ENCODE results near the gene AP1S3.

DNA sequence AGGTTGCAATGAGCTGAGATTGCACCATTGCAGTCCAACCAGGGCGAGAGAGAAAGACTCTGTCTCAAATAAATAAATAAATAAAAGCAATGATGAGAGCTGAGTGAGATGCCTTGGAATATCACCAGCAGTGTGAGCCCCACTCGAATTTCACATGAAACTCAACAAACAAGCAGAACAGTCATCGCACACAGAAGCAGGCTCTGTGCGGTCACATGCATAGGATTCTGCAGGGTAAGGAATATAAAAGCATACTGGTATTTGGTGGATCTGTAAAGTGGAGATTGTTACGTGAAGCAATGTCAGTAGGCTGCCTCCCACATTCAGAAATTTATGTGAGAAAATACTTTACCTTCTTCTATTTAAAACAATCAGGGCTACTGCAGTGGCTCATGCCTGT lies 18.0 kb upstream of the AP1S3 start:
- TF ChIP-seq ZEB2 (tag by site-specific recombination; IDR thresholded peaks at IDR 0.05), result no peak
- TF ChIP-seq ZNF530 (tag by site-specific recombination; IDR thresholded peaks at IDR 0.05; ENCODE audit: low read depth), result no peak

Measured in HEK293 (cell line).